Brain microvascular endothelial cell (primary cell): ENCODE data around the gene LRRC4C.
A peak's percentile ranks its signal among the peaks of the same experiment; 100 is the strongest.

Experiments
- DNase-seq: peaks from one replicate; pipeline ENCODE4 v3.0.0-alpha.2; 2020
- H3K27ac ChIP-seq: fragments of 250-450 bp; sonication (Bioruptor Pico); 2 replicates; pipeline ENCODE4 v1.5.1; 2020; ENCODE audit warnings: mild to moderate bottlenecking, moderate library complexity
- H3K27me3 ChIP-seq: fragments of 250-450 bp; sonication (Bioruptor Pico); replicated peaks from 2 replicates; pipeline ENCODE4 v1.5.1; 2020; ENCODE audit warnings: mild to moderate bottlenecking
- H3K36me3 ChIP-seq: fragments of 250-450 bp; sonication (Bioruptor Pico); replicated peaks from 2 replicates; pipeline ENCODE4 v1.5.1; 2020; ENCODE audit warnings: mild to moderate bottlenecking
- H3K4me3 ChIP-seq: 2 replicates; pipeline ENCODE4 v1.5.1; 2011; ENCODE audit warnings: low read depth, mild to moderate bottlenecking, control low read depth, low read length, moderate library complexity
- in situ Hi-C: cut with HindIII; loops from 2 replicates; pipeline ENCODE4 v1.10.0; 2017; ENCODE audit warnings: low sequenced_read_pairs, low pct_ligation_motif_present
- TF ChIP-seq, protein P1 (sequence below): IDR thresholded peaks from 2 replicates; pipeline ENCODE4 v1.5.1; 2011; ENCODE audit warnings: low read depth, mild to moderate bottlenecking, moderate library complexity, low read length, control low read depth, inconsistent platforms; ENCODE audit errors: missing control alignments

The LRRC4C gene

DNA sequence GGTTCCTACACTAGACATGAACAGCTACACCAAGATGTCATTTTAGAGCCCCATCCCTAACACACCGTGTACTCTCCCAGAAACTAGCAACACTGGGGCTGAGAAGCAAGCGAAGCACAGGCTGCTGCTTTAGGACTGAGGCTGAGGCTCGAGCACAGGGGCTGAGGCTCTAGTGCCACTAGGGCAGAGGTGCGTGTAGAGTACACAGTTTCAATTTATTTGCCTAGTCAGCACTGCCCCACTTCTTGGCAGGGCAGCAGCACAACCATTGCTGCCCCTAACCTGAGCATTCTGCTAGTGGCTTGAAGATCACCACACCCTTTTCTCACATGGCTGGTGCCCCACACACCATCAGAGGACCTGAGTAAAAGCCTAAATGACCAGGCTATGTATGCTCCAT, 713.2 kb downstream of the LRRC4C start:
- H3K4me3 ChIP-seq, result no peak overlapping the region
- no peak for DNase-seq
- no peaks in the 10 kb centered on the region for H3K36me3 ChIP-seq
- TF ChIP-seq, protein P1, sequence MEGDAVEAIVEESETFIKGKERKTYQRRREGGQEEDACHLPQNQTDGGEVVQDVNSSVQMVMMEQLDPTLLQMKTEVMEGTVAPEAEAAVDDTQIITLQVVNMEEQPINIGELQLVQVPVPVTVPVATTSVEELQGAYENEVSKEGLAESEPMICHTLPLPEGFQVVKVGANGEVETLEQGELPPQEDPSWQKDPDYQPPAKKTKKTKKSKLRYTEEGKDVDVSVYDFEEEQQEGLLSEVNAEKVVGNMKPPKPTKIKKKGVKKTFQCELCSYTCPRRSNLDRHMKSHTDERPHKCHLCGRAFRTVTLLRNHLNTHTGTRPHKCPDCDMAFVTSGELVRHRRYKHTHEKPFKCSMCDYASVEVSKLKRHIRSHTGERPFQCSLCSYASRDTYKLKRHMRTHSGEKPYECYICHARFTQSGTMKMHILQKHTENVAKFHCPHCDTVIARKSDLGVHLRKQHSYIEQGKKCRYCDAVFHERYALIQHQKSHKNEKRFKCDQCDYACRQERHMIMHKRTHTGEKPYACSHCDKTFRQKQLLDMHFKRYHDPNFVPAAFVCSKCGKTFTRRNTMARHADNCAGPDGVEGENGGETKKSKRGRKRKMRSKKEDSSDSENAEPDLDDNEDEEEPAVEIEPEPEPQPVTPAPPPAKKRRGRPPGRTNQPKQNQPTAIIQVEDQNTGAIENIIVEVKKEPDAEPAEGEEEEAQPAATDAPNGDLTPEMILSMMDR, result no peak
- in situ Hi-C loops, result no loop called here
- no peaks in the 10 kb centered on the region for H3K27me3 ChIP-seq
- H3K27ac ChIP-seq, result no peak overlapping the region

DNA sequence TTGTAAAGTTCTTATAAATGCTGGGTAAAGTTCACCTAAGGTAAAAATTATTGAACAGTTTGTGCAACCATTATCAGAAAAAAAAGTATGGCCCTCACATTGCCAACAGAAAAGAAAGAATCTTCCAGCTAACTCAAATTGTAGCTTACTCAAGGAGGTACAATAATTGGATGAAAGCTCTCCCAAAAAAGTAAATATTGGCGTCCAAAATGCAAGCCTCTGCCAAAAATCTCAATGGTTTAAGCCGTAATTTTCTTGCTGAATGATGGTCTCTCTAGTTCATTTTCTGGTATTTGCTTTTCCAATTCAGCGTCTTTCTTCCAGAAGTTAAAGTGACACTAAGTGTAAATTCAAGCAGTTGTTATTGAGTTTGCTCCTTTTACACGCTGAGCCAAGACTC, 727.3 kb downstream of the LRRC4C start:
- TF ChIP-seq, protein P1, result no peak
- H3K27ac ChIP-seq, result no peak overlapping the region
- no peak for DNase-seq
- in situ Hi-C loops, result no loop called here
- H3K4me3 ChIP-seq, result no peak overlapping the region
- H3K36me3 ChIP-seq, result no peaks in the 10 kb centered on the region
- no peaks in the 10 kb centered on the region for H3K27me3 ChIP-seq

DNA sequence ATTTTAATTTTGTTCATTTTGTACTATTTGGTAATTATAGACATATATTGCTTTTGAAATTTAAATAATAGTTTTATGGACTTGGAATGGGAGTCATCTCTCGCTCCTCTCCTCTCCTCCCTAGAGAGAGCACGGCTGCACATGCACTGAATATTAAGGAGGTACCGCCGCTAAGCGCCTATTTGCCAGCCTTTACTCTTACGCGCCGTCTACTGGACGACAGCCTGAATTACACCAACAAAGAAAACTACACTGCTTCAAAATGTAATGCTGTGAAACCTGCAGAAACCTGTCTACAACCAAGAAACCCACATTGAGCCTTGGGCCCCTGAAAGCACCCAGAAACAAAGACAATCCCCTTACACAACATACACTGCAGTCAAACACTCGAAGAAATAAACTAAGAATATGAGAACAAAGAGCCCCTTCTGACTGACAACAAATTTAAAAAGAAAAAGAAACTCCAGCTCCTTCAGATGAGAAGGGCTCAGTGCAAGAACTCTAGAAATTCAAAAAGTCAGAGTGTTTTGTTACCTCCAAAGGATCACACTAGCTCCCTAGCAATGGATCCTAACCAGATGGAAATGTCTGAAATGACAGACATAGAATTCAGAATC, 737.2 kb downstream of the LRRC4C start:
- H3K36me3 ChIP-seq, result no peaks in the 10 kb centered on the region
- in situ Hi-C loops, result no loop called here
- H3K27me3 ChIP-seq, result no peaks in the 10 kb centered on the region
- DNase-seq, result no peak
- TF ChIP-seq, protein P1, result peak; percentile 62
- H3K4me3 ChIP-seq, result no peak overlapping the region
- no peak overlapping the region for H3K27ac ChIP-seq

DNA sequence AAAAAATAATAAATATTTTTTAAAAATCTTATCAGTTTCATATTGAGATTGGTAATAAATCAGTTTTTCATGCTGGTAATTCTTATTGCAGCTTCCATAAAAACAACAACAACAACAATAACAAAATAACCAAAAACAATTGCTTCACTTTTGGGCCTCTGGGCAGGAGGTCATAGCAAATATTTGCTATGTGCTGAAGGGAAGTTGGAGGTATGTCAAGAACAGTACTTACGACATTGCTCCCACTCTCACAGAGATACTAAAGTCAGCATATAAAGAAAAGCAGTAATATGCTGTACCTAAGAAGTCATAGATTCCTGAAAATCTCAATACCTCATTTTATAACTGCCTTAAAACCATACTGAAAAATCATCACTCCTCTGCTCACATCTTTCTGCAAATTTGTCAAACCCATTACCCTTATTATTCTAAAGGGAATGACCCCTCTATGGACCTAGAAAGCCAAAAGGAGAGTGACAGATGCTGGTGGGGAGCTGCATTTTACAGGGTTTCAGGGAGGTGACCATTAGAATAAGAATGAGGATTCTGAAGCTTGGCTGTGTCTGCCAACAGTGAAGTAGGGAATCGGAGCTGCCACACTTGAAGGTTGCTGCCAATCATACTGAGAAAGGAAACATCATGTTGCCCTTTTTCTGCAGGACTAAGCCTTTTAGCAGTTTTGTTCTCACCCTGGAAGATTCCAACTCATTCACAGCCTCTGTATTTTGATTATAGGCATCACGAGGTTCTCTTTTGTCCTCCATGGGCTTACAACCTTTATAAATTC, 742.9 kb downstream of the LRRC4C start:
- Histone ChIP-seq H3K36me3 (no peaks in the 10 kb centered on the region), H3K4me3 (no peak overlapping the region), H3K27me3 (no peaks in the 10 kb centered on the region), H3K27ac (no peak overlapping the region)
- DNase-seq, result no peak
- in situ Hi-C loops, result no loop called here
- TF ChIP-seq, protein P1, result no peak

DNA sequence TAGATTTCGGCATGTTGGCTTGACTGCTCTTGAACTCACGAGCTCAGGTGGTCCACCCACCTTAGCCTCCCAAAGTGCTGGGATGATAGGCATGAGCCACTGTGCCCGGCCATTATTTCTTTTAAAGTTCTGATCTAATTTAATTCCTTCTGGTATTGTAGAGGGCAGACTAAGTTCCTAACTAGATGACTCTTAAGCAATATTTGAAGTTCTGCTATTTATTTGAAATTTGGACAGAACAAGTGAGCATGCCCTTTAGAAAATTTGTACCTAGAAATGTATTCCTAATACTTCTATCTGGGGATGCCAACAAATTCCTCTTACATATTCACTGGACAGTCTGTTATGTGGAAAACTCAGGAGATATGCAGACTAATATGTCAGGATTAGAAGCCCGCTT, 746.4 kb downstream of the LRRC4C start:
- in situ Hi-C loops, result no loop called here
- TF ChIP-seq, protein P1, result no peak
- no peaks in the 10 kb centered on the region for H3K36me3 ChIP-seq
- no peak overlapping the region for H3K27ac ChIP-seq
- no peak overlapping the region for H3K4me3 ChIP-seq
- H3K27me3 ChIP-seq, result no peaks in the 10 kb centered on the region
- no peak for DNase-seq
